HG02678 (cell line): ENCODE measurements around the gene CTNNA1.

Source experiments
- ATAC-seq: cut with Tn5 transposase; IDR thresholded peaks from one replicate; pipeline ENCODE4 v1.9.1; 2021; ENCODE audit warnings: mild to moderate bottlenecking, moderate library complexity; ENCODE audit not compliant: unreplicated experiment

CTNNA1 gene

GRCh38 chr5:138844125-138844461 is 90.9 kb downstream of the CTNNA1 start:
- ATAC-seq = no peak

DNA sequence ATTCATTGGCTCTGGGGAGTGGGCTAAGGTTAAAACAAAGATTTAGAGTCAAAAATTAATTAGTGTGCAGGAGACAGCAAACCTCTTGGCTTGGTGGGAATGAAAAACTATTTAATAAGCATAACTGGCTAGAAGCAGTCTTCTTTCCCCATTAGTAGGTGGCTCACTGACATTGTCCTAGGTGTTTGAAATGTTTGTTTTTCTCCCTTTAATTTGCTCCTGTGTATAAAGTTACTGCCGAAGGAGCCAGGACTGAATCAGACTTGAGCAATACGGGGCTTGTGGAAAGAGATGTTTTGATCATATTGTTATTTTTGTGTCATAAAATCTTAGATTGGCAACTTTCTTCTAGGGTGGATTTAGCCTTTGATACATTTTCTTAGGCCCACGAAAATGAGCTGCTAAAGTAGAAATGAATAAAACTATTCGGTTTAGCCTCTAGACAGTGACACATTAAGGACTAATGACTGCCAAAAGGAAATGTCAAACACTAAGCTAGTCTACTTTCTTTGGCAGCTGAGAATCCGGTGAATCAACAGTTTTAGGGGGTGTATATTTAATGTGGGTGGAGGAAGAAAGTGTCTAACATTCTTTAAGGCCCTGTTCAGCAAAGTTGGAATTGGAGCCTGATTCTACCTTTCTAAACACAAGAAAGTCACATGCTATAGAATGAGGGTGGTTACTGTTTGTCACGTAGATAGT is 91.7 kb downstream of the CTNNA1 start:
- no peak for ATAC-seq

DNA sequence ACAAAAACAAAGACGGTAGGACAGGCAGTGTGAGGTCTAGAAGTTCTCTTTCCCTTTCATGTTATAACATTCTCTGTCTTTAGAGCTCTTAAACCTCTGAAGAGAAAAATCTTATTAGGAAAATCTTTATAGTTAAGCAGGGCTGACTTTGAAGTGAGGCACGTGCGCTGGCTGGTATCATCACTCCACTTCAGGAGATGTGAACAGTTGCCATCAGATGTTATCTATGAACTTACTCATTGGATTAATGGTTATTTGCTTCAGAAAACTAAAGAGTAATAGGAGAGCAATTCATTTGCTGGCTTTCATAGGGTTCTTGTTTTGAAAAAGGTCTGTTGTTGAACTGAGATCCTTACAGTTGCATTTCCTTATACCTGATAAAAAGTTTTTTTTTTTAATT is 96.2 kb downstream of the CTNNA1 start:
- no peak for ATAC-seq

GRCh38 chr5:138849882-138850281 is 96.7 kb downstream of the CTNNA1 start:
- no peak for ATAC-seq

- no peak for ATAC-seq
Measured at GRCh38 chr5:138850865-138851435, 97.7 kb downstream of the CTNNA1 start.

GRCh38 chr5:138853132-138853531 is 99.9 kb downstream of the CTNNA1 start:
- ATAC-seq = no peak

DNA sequence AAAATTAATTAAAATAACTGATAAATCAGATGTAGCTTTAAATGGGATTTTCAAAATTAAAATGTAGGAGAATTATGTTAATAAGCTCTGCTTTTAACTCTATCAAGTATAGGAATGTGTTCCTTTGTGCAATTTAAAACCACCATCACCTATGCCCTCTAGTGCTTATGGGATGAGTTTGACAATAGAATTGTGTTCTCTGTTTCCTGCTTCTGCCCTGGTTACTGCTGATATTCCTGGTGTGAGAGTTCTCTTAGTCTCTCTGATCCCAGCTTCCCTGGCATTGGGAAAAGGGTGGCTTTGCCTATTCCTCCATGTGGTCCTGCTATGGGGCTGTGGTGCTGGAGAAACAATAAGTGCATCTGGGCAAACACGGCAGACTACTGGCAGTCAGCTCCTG is 113.8 kb downstream of the CTNNA1 start:
- ATAC-seq = no peak

GRCh38 chr5:138869038-138869437 is 115.8 kb downstream of the CTNNA1 start:
- ATAC-seq = no peak

- ATAC-seq = no peak
Measured at GRCh38 chr5:138869763-138870500, 116.7 kb downstream of the CTNNA1 start.

DNA sequence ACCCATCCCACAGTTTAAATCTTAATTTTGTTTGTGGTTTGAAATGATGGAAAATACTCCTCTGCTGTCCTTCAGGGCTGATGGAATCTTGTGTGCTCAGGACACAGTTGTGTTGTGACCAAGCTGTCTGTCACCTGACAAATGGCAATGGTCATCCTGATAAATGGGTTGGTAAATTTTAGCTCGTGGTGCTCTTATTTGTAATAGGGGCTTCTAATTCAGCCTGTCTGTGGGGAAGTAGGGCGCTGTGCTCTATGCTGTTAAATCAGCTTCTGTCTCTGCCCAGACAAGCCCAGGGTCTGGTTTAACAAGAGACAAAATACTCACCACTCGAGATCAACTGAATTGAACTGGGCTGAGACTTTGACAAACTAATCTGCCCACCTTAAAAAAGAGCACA is 117.4 kb downstream of the CTNNA1 start:
- ATAC-seq = no peak

DNA sequence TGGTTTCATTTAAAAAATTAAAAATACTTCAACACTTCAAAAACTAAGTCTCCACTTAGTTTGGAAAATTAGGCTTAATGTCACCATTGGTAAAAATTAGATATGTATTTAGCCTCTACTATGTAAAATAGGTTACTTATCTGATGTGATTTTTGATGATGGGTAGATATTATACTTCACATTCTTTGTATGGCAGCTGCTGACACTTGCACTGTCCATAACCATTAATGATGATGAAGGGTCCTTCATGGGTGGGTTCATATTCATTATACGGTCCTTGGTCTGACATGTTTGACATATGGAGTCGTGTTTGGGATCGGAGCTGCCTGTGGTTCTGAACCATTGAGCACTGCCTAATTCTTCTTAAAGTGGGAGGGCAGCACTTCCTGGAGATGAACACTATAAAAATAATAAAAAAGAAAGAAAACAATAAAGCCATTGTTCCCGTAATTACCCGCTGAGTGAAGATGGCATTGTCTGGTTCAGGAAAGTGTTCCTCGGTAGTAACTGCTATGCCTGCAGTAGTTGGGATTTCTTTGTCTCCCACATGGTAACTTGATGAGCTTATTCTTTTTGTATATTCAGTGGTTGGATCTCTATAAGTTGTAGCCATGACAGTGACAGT is 119.7 kb downstream of the CTNNA1 start:
- ATAC-seq = no peak

GRCh38 chr5:138873466-138874221 is 120.4 kb downstream of the CTNNA1 start:
- ATAC-seq = no peak

DNA sequence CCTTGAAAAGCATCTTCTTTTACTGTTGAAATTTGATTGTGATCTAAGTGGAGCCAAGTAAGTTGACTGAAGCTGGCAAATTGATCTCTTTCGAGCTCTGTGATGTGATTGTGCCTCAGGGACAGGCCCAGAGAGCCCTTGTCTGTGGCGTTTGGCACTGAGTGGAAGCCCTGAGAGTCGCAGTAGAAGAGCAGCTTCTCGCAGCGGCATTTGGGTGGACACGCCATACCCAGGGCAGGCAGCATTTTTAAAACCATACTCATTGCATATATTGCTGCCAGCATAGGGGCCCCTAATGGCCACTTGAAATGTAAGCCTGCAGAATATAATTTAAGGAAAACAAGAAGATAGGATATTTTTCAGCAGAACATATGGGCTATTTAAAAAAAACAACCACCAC is 121.0 kb downstream of the CTNNA1 start:
- ATAC-seq = no peak

DNA sequence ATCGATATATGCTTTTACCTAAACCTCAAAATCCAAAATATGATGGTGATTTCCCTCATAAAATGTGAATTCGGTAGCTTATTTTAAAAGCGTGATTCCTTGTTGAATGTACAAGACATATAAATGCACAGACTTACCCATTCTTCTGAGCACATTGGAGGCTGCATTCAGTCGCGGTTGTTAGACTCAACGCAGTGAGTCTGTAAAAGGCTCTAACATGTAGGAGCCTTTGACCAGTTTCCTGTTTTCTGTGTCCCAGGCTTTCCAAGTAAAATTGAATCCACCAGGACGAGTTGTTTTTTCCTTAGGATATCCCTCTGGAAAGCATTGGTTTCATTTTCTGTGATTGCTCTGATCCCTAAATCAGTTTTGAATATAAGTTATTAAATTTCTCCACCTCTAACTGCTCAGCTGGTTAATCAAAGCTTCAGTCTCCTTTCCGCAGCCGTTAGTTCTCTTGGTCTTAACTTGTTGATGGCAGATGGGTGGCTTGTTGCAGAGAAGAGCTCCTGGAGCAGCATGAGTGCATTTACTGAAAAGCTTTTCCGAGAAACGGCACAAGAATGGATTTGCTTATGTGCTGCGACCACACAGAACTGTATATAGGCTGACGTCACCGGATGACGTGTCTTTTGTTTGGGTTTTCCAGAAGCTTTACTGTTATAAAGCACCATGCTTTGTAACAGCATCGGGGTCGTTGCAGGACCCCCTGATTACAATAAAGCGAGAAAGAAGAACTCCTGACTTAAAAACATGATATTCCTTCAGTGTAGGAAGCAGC is 121.7 kb downstream of the CTNNA1 start, which contains the start of gene LRRTM2:
LRRTM2 (minus strand) TSS at position 565 of the 781 bp plus-strand sequence; CDS start at position 141, 424 bp downstream.
- ATAC-seq = no peak

- no peak for ATAC-seq
Measured at GRCh38 chr5:138875552-138875875, 122.3 kb downstream of the CTNNA1 start.

DNA sequence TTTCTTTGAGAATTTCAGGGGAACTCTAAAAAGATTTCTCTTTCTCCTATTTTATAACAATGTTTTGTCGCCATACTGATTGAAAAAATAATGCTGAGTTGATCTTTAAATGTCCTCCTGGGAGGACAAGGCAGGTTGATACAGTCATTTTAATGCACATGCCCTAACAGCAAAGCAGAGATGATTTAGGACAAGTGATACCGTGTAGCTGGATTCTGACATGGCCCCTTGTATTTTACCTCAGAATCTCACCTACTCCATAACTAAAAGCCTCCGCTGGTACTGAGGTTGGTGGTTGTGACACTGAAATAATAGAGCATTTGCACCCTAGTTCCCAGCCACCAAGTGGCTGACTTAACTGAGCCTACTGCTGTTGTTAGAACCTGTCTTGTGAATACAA is 122.7 kb downstream of the CTNNA1 start:
- ATAC-seq = no peak

DNA sequence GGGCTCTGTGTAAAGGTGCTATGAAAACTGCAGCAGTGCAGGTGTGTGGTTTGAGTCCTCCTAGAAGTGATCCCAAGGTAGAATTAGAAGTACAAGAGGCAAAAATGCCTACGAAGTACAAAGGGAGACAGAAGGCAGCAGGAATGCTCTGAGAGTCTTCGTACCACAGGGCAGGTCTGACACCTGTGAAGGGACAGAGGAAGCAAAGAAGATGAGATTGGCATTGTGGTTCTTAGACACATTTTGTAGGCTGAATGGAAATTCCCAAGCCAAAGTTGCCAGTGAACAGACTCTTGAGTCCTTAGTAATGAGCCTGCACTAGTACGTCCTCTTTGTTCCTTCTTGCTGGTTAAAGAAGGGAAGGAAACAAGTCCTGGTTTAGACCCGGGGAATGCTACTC is 123.6 kb downstream of the CTNNA1 start:
- no peak for ATAC-seq

GRCh38 chr5:138878437-138879235 is 125.4 kb downstream of the CTNNA1 start:
- no peak for ATAC-seq

- ATAC-seq = no peak
Measured at GRCh38 chr5:138883211-138883610, 130.0 kb downstream of the CTNNA1 start.

DNA sequence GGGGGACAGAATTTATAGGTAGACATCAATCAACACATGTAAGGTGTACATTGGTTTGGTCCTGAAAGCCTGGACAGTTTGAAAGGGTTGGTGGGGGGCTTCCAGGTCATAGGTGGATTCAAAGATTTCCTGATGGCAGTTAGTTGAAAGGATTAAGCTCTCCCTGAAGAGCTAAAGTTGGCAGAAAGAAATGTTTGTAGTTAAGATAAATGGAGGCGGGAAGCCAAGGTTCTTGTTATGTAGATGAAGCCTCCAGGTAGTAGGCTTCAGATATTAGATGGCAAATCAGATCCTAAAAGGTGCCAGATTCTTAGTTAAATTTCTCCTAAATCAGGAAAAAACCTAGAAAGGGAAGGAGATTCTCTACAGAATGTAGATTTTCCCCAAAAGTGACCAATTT is 130.9 kb downstream of the CTNNA1 start:
- ATAC-seq = no peak
